8988T (cell line): Measurements from ENCODE around the gene ANKRD28.
"Not testable (repeated sequence)": the region's sequence is repeated elsewhere in the genome, so short reads cannot be mapped to it uniquely, and the experiment has no call there.

Source experiments
- DNase-seq: peaks from one replicate; pipeline ENCODE4 v3.0.0; 2011

Gene ANKRD28

GRCh38 chr3:15801298-15801697 lies 3.5 kb upstream of the ANKRD28 start:
- DNase-seq = no peak

DNA sequence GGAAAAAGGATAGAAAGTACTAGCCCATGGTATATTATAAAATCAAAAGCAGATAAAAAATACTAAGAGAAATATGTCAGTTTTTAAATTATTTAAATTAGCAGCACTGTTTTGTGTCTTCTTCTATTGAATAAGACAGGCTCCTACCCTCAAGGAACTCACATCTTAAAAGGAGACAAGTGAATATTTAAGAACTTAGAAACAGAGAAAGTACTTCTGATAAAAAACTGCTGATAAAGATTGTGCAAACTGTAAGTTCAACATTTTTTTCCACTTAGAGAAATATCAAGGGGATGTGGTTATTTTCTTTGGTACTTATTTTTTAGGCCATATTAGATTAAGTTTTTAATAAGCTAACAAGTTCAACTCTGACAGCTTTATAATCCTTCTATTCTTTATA lies 3.0 kb upstream of the ANKRD28 start:
- DNase-seq = no peak

GRCh38 chr3:15800327-15800726 lies 2.5 kb upstream of the ANKRD28 start:
- DNase-seq = no peak

DNA sequence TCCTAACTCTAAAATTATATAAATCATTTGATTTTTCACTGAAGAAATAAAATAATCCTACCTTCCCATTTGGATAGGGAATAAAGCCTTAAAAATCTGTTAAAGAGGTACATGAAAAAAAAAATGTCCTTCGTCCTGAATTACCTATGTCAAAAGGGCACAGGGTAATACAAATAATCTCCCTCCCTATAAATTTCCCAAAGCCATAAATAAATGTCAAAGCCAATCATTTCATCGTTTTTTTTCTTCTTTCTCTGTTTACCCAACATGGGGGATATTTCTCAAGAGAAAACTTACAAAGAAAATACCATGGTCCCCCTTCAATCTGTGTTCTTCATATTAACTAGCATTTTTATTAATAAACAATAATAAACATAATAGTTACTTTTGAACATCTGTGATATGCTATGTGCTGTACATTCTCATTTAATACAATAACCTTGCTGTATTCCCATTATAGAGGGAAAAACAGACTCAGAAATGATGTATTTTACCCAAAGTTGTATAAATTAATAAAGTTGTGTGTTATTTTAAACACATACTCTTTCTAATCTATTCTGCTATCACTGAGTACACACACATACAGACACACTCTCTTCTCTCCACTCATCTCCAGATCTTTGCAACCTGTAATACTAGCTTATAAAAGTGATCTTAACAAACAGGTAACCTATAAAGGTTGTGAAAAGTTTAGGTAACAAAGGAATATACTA lies 910 bp upstream of the ANKRD28 start:
- DNase-seq = no peak

- no peak for DNase-seq
These were observed 773 bp downstream of the ANKRD28 start for GRCh38 chr3:15796771-15797641.

DNA sequence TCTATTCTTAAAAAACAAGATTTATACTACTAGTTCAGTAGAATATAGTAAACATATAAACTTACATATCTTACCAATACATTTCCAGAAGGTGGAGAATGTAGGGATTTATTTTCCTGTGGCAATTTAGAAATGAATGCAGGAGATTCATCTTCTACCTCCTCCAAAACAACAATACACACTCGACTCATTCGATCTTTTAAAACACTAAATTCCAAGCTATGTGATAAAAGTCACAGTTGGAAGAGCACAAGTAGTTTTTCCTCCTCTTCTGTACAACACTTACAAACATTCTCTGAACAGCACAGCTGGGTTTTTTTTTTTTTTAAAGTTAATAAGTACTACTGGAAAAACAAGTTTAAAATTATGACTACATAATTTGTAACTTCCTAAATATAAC lies 1.4 kb downstream of the ANKRD28 start:
- no peak for DNase-seq

DNA sequence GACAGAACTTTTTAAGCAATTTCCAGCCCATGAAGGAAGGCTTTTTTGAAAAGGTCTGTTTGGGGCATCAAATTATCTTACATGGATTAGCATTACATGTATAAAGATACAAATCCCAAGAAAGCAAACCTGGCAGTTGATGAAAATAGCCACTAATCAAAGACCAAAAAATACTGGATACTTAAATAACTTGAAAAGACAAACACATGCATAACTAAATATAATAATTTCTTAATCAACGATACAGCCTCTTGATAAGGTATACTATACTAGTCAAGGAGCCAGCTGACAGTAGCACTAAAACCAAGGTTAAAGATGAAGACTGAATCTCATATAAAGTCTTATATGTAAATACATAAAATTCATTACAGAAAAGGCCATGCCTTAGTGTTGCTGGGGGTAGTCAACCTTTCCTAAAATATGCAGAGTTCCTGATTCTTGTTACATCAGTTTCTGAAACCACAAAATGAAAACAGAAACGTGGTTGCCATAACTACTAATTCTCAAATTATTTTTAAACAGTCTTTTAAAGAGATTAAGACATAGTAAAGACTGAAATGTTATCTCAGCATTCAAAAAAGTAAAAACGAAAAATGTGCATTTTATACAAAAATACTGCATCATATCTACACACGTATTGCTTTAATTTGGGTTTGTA lies 2.0 kb downstream of the ANKRD28 start:
- no peak for DNase-seq

DNA sequence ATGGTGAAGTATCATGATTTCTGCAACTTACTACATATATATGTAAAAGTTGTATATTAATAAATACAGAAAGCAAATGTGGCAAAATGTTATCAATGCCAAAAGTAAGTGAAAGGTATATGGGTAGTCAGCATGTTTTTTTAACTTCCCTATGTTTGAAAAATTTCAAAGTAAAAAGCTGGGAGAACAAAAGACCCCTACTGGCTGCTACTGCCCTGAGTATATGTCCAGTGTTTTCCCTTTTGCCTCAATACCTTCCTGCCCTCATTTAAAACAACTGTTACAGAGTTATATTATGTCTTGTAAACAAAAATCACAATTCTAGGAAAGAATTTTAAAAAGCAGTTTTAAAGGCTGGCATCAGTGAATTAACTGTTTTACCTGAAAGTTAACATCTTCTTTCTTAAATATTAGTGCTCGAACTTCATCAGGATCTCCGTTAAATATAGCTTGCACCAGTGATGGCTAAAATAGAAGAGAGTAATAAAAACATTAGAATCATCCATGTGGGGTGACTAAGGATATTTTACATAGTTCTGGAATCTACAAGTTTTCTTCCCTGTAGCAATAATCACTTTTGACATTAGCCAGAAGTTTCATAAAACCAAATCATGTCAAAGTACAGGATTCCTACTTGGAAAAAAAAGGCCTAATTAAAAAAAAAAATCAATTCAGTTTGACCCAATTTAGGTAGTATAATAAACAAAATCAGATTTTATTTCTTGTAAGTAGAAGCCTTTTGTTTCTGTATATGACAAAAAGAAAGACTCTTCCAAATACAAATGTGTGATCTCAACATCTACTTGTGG lies 2.7 kb downstream of the ANKRD28 start:
- no peak for DNase-seq

DNA sequence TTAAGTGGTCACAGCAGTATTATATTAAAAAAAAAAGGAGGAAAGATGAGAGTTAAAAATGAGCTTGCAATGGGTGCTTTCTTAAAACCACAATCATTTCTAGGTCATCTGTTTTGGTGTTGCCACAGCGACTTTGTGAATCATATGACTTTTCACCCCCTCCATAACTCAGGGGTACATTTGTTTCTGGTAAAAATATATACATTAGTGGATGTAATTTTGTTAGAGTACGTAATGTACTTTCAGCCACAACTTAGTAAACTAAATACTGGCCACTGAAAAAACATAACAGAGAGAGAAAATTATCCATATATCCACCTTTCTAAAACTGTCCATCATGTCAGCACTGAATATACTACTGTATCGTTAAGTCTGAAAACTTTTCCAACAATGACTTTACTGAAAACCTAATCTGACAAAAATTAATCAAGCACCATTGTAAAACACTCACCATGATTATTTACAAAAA lies 3.4 kb downstream of the ANKRD28 start:
- DNase-seq = no peak

DNA sequence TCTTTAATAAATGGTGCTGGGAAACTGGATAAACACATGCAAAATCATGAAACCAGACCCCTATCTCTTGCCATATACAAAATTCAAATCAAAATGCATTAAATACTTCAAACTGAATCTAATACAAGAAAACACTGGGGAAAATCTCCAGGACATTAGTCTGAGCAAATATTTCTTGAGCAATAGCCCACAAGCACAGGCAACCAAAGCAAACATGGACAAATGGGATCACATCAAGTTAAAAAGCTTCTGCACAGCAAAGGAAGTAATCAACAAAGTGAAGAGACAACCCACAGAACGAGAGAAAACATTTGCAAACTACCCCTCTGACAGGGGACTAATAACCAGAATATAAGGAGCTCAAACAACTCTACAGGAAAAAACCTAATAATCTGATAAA lies 6.3 kb downstream of the ANKRD28 start:
- no peak for DNase-seq

- DNase-seq = no peak
These were observed 9.8 kb downstream of the ANKRD28 start for GRCh38 chr3:15787941-15788340.

GRCh38 chr3:15787526-15787925 lies 10.3 kb downstream of the ANKRD28 start:
- no peak for DNase-seq

- no peak for DNase-seq
These were observed 14.3 kb downstream of the ANKRD28 start for GRCh38 chr3:15783361-15783969.

DNA sequence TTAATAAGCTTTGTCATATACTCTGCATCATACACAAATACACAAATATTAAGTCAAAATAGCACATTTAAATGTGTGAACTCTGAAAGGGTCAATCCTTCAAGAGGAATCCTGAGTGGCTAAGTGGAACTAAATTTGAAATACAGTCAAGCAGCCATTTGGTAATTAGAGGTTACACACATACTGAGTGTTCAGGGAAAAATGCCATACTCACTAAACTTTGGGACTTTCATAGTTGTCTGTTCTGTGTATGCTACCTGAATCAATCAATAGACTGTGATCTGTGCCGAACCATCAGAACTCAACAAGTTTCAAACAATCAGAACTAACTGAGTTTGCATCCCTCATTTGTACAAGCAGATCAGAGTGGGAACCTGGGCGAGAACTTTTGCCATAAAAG lies 15.3 kb downstream of the ANKRD28 start:
- no peak for DNase-seq

DNA sequence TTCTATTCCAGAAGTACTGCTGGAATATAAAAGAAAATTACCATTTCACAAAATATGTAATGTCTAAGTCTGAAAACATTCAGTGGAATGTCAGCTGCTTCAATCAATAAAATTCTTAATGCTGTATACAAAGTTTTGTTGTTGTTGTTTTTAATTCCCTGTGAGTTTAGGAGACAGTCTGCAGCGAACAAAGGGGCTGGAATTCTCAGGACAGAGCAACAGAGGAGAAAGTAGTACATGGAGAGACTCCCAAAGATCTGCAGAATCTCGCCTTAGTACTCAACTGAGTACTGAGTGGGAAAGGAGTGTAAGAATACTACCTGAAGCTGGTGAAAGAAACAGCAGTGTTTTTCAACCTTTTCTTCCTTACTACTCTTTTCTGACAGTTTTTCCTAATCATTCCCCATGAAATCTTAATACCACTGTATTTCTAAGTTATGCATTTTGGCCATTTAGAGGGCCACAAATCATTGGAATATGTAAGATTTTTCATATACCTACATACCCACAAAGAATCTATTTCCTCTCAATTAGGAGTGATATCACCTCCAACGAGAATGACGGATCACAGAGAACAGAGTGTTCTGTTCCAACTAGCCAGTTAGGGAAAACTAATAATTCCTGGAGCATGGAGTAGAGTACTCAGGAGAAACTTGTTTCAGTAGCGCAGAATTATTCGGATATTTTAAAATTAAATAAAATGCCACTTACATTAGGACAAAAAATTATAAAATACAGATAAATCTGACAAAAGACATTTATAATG lies 16.0 kb downstream of the ANKRD28 start:
- DNase-seq = no peak

GRCh38 chr3:15781131-15781530 lies 16.6 kb downstream of the ANKRD28 start:
- DNase-seq = no peak

DNA sequence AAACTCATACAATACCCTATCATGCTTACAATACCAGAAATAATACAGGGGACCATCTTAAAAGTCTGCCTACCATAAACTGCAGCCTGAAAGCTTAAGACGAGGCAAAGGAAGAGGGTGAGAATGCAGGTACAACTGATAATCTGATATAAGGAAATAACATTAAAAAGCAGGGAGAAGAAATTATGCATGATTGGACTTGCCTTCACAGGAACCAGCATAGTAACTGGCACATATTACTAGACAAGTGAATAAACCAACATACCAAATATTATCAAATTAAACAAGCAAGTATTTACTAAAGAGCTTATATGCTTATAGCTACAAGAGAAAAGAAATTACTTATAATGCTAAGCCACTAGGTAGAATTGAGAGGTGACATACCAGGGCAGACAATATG lies 18.7 kb downstream of the ANKRD28 start:
- DNase-seq = no peak

- no peak for DNase-seq
These were observed 19.4 kb downstream of the ANKRD28 start for GRCh38 chr3:15778332-15778858.

- not testable (repeated sequence) for DNase-seq
These were observed 22.7 kb downstream of the ANKRD28 start for GRCh38 chr3:15774931-15775560.

GRCh38 chr3:15771444-15771843 lies 26.3 kb downstream of the ANKRD28 start:
- DNase-seq = no peak
